Mesendoderm (in vitro differentiated cells): ENCODE results near the gene ATXN10.

Experiments
- DNase-seq: peaks from one replicate; pipeline ENCODE4 v3.0.0; 2013
- H2AK5ac ChIP-seq: 2 replicates; pipeline ENCODE4 v1.6.1; 2013; ENCODE audit warnings: low read length, inconsistent platforms
- H2BK120ac ChIP-seq: 2 replicates; pipeline ENCODE4 v1.6.1; 2013; ENCODE audit warnings: low read depth, mild to moderate bottlenecking, low read length, moderate library complexity, mixed read lengths
- H2BK15ac ChIP-seq: replicated peaks from 2 replicates; pipeline ENCODE4 v1.6.1; 2013; ENCODE audit warnings: low read depth, mild to moderate bottlenecking, moderate library complexity
- H2BK5ac ChIP-seq: 2 replicates; pipeline ENCODE4 v1.6.1; 2013; ENCODE audit warnings: low read length, inconsistent platforms
- H3K18ac ChIP-seq: 2 replicates; pipeline ENCODE4 v1.6.1; 2013; ENCODE audit warnings: mild to moderate bottlenecking, low read length, mixed read lengths
- H3K23ac ChIP-seq: one replicate; pipeline ENCODE4 v1.6.1; 2013; ENCODE audit warnings: low read length
- H3K27ac ChIP-seq: 2 replicates; pipeline ENCODE4 v1.5.1; 2013; ENCODE audit warnings: low read depth, mild to moderate bottlenecking, inconsistent platforms, low read length, moderate library complexity
- H3K27me3 ChIP-seq: 2 replicates; pipeline ENCODE4 v1.6.1; 2013; ENCODE audit warnings: low read length, control low read depth, mild to moderate bottlenecking, inconsistent platforms; ENCODE audit not compliant: insufficient read depth, poor library complexity
- H3K36me3 ChIP-seq: 2 replicates; pipeline ENCODE4 v1.6.1; 2013; ENCODE audit warnings: low read length, inconsistent platforms; ENCODE audit not compliant: control insufficient read depth, insufficient read depth
- H3K4ac ChIP-seq: one replicate; pipeline ENCODE4 v1.6.1; 2013; ENCODE audit warnings: low read depth, mild to moderate bottlenecking, low read length, moderate library complexity
- H3K4me1 ChIP-seq: 2 replicates; pipeline ENCODE4 v1.6.1; 2013; ENCODE audit warnings: low read depth, low read length, inconsistent platforms; ENCODE audit not compliant: control insufficient read depth
- H3K4me2 ChIP-seq: 2 replicates; pipeline ENCODE4 v1.6.1; 2013; ENCODE audit warnings: low read length
- H3K4me3 ChIP-seq: 2 replicates; pipeline ENCODE4 v1.5.1; 2013; ENCODE audit warnings: mild to moderate bottlenecking, low read length
- H3K56ac ChIP-seq: one replicate; pipeline ENCODE4 v1.6.1; 2013; ENCODE audit warnings: low read length
- H3K79me1 ChIP-seq: 2 replicates; pipeline ENCODE4 v1.6.1; 2013; ENCODE audit warnings: low read length, inconsistent platforms
- H3K79me2 ChIP-seq: 2 replicates; pipeline ENCODE4 v1.6.1; 2013; ENCODE audit warnings: mild to moderate bottlenecking, low read length; ENCODE audit not compliant: control insufficient read depth, insufficient read depth
- H3K9ac ChIP-seq: 2 replicates; pipeline ENCODE4 v1.6.1; 2013; ENCODE audit warnings: low read length, inconsistent platforms
- H4K5ac ChIP-seq: one replicate; pipeline ENCODE4 v1.6.1; 2013; ENCODE audit warnings: low read length
- H4K8ac ChIP-seq: one replicate; pipeline ENCODE4 v1.6.1; 2013; ENCODE audit warnings: low read depth, mild to moderate bottlenecking, control low read depth, low read length, moderate library complexity
- WGBS: extraction: QIAGEN DNeasy Blood & Tissue Kit; methylation state at CpG from one replicate; pipeline ENCODE4 v1.1.7; 2013; ENCODE audit warnings: low lambda C conversion rate, missing lambda C conversion rate; ENCODE audit not compliant: insufficient coverage; ENCODE audit errors: extremely low coverage; 5-methylcytosine and 5-hydroxymethylcytosine counted together

ATXN10 gene

GRCh38 chr22:45688600-45689080, 17.0 kb downstream of the ATXN10 start:
- no peak overlapping the region for H2BK5ac ChIP-seq
- no peak overlapping the region for H3K56ac ChIP-seq
- H2BK120ac ChIP-seq, result no peak overlapping the region
- H3K79me1 ChIP-seq, result peaks cover 17% of the 10 kb centered on the region
- no peak overlapping the region for H2AK5ac ChIP-seq
- no peak overlapping the region for H3K18ac ChIP-seq
- no peak overlapping the region for H2BK15ac ChIP-seq
- no peak overlapping the region for H3K4me3 ChIP-seq
- H3K23ac ChIP-seq, result no peak overlapping the region
- WGBS, result no CpG with 5 or more reads among the region's 4 CpGs
- no peak overlapping the region for H4K8ac ChIP-seq
- no peak overlapping the region for H3K9ac ChIP-seq
- H3K27me3 ChIP-seq, result no peaks in the 10 kb centered on the region
- peaks cover 42% of the 10 kb centered on the region for H3K79me2 ChIP-seq
- no peak overlapping the region for H4K5ac ChIP-seq
- H3K36me3 ChIP-seq, result peaks cover 2% of the 10 kb centered on the region
- no peak overlapping the region for H3K4me2 ChIP-seq
- DNase-seq, result no peak
- H3K4me1 ChIP-seq, result no peaks in the 10 kb centered on the region
- no peak overlapping the region for H3K4ac ChIP-seq
- H3K27ac ChIP-seq, result no peak overlapping the region

- Histone ChIP-seq H3K79me2 (peaks cover 36% of the 10 kb centered on the region), H2BK5ac (no peak overlapping the region), H2BK120ac (no peak overlapping the region), H3K4me2 (no peak overlapping the region), H2AK5ac (no peak overlapping the region), H3K4me3 (no peak overlapping the region), H3K27me3 (no peaks in the 10 kb centered on the region), H3K27ac (no peak overlapping the region), H3K18ac (no peak overlapping the region), H3K56ac (no peak overlapping the region), H3K4ac (no peak overlapping the region), H4K8ac (no peak overlapping the region), H3K9ac (no peak overlapping the region), H2BK15ac (no peak overlapping the region), H3K4me1 (no peaks in the 10 kb centered on the region), H3K36me3 (peaks cover 2% of the 10 kb centered on the region), H3K79me1 (peaks cover 12% of the 10 kb centered on the region), H3K23ac (no peak overlapping the region), H4K5ac (no peak overlapping the region)
- no peak for DNase-seq
- WGBS, result no CpG with 5 or more reads among the region's 1 CpG
Observed at GRCh38 chr22:45689211-45689610, 17.6 kb downstream of the ATXN10 start.

DNA sequence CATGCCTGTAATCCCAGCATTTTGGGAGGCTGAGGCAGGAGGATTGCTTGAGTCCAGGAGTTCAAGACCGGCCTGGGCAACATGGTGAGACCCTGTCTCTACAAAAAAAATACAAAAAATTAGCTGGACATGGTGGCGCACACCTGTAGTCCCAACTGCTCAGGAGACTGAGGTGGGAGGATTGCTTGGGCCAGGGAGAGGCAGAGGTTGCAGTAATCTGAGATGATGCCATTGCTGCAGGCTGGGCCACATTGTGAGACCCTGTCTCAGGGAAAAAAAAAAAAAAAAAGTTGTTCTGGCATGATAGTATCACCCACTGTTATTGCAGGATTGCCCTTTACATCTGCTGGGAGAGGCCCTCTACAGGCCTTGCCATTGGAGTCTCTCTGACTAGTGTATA, 18.4 kb downstream of the ATXN10 start:
- Histone ChIP-seq H4K8ac (no peak overlapping the region), H3K4me1 (no peaks in the 10 kb centered on the region), H3K27ac (no peak overlapping the region), H3K4ac (no peak overlapping the region), H3K4me3 (no peak overlapping the region), H2AK5ac (no peak overlapping the region), H3K27me3 (no peaks in the 10 kb centered on the region), H3K9ac (no peak overlapping the region), H4K5ac (no peak overlapping the region), H2BK5ac (no peak overlapping the region), H3K18ac (no peak overlapping the region), H3K4me2 (no peak overlapping the region), H3K36me3 (peaks cover 2% of the 10 kb centered on the region), H3K79me2 (peaks cover 32% of the 10 kb centered on the region), H3K79me1 (peaks cover 10% of the 10 kb centered on the region), H2BK15ac (no peak overlapping the region), H3K56ac (no peak overlapping the region), H3K23ac (no peak overlapping the region), H2BK120ac (no peak overlapping the region)
- no CpG with 5 or more reads among the region's 2 CpGs for WGBS
- DNase-seq, result no peak

- Histone ChIP-seq H3K9ac (no peak overlapping the region), H3K56ac (no peak overlapping the region), H2BK5ac (no peak overlapping the region), H3K4me1 (no peaks in the 10 kb centered on the region), H3K79me1 (peaks cover 8% of the 10 kb centered on the region), H3K4me3 (no peak overlapping the region), H2AK5ac (no peak overlapping the region), H3K18ac (no peak overlapping the region), H3K4me2 (no peak overlapping the region), H4K5ac (no peak overlapping the region), H4K8ac (no peak overlapping the region), H3K27me3 (no peaks in the 10 kb centered on the region), H3K79me2 (peaks cover 21% of the 10 kb centered on the region), H3K27ac (no peak overlapping the region), H2BK15ac (no peak overlapping the region), H3K4ac (no peak overlapping the region), H2BK120ac (no peak overlapping the region), H3K36me3 (peaks cover 2% of the 10 kb centered on the region), H3K23ac (no peak overlapping the region)
- no CpG with 5 or more reads among the region's 1 CpG for WGBS
- DNase-seq, result peak; percentile 71
Observed at GRCh38 chr22:45692549-45692948, 20.9 kb downstream of the ATXN10 start.

- Histone ChIP-seq H3K79me1 (peaks cover 9% of the 10 kb centered on the region), H3K18ac (no peak overlapping the region), H3K27ac (no peak overlapping the region), H4K8ac (no peak overlapping the region), H3K79me2 (peaks cover 16% of the 10 kb centered on the region), H3K56ac (no peak overlapping the region), H2BK15ac (no peak overlapping the region), H3K4me3 (no peak overlapping the region), H2AK5ac (no peak overlapping the region), H3K4me2 (no peak overlapping the region), H2BK120ac (no peak overlapping the region), H3K36me3 (peaks cover 3% of the 10 kb centered on the region), H2BK5ac (no peak overlapping the region), H3K23ac (no peak overlapping the region), H4K5ac (no peak overlapping the region), H3K4ac (no peak overlapping the region), H3K4me1 (no peaks in the 10 kb centered on the region), H3K27me3 (no peaks in the 10 kb centered on the region), H3K9ac (no peak overlapping the region)
- WGBS, result no CpG with 5 or more reads among the region's 4 CpGs
- no peak for DNase-seq
Observed at GRCh38 chr22:45693835-45694234, 22.2 kb downstream of the ATXN10 start.

- Histone ChIP-seq H2BK5ac (no peak overlapping the region), H2BK120ac (no peak overlapping the region), H3K23ac (no peak overlapping the region), H2BK15ac (no peak overlapping the region), H4K8ac (no peak overlapping the region), H3K4ac (no peak overlapping the region), H3K9ac (no peak overlapping the region), H3K4me1 (no peaks in the 10 kb centered on the region), H4K5ac (no peak overlapping the region), H3K27ac (no peak overlapping the region), H3K4me3 (no peak overlapping the region), H3K4me2 (no peak overlapping the region), H2AK5ac (no peak overlapping the region), H3K79me1 (peaks cover 8% of the 10 kb centered on the region), H3K36me3 (peaks cover 3% of the 10 kb centered on the region), H3K56ac (no peak overlapping the region), H3K27me3 (no peaks in the 10 kb centered on the region), H3K79me2 (peaks cover 4% of the 10 kb centered on the region), H3K18ac (no peak overlapping the region)
- no peak for DNase-seq
- no CpG with 5 or more reads among the region's 6 CpGs for WGBS
Observed at GRCh38 chr22:45696227-45696626, 24.6 kb downstream of the ATXN10 start.
